Frontal cortex (tissue), 4 donors: ENCODE data around the gene RCAN2. TPM values are rescaled to one million over a fixed set of nuclear protein-coding genes. Genes with fewer than 3 reads are reported as not detected.
"Not testable (repeated sequence)": the region's sequence is repeated elsewhere in the genome, so short reads cannot be mapped to it uniquely, and the experiment has no call there.

Source experiments
- DNase-seq, 2 donors: peaks; one replicate each; pipeline ENCODE4 v3.0.0; 2012; ENCODE audit warnings: low spot score in 2 of 2
- FAIRE-seq: peaks from 2 replicates; lab custom pipeline; 2012; peaks lifted over from hg19 to GRCh38; lab: Jason Lieb, UNC
- total RNA-seq: library from RNA; depleted of rRNA; stranded (reverse); fragments of >200 nt; gene quantifications from one replicate; pipeline ENCODE4 v1.2.3, GENCODE V29; 2014
- donor health status: control.
- donor health status: control.
- donor health status: control.

The RCAN2 gene
- total RNA-seq, 1 donor from 2014 or later, result 15.1 TPM

DNA sequence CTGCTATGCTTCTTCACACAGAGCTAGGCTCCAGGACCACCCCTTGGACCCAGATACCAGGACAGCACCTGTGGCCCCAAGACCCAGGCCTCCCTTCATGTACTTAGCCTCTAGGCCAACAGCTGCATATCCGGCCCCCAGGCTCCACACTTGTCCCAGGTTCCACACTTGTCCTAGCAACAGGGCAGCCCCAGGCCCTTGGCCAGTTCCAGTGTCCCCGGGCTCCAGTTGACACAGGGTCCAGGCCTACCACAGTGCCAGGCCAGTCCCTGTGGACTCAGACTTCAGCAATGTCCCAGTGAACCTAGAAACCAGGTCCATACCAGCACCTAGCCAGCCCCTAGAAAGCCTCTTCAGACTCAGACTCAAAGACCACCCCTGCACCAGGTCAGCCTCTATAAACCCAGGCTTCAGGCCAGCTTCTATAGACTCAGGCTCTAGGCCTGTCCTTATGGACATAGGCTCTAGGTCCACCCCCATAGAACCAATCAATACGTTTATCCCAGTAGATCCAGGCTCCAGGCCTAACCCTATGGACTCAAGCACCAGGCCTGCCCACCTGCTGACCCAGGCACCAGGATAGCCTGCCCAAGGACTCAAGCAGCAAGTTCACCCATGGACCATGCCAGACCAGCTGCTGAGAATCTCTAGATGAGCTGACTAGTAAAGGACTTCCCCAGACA is 46.3 kb downstream of the RCAN2 start:
- no peak for FAIRE-seq
- DNase-seq, result no peak

DNA sequence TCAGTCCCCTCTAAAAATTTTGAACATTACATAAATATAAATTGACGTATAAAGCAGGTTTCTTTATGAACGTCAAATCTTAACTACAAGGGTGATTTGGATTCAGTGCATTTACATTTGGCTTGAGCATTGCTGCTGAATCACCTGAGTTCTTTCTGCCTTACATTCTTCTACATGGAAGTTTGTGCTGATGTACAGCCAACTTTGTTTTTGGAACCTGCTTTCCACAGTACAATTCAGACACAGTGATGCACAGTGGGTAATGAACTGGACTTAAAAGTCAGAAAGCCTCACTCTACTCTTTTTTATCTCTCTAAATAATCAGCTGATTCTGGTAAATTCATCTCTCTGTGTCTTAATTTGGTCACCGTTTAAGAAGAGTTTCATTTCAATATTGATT is 47.6 kb downstream of the RCAN2 start:
- no peak for FAIRE-seq

DNA sequence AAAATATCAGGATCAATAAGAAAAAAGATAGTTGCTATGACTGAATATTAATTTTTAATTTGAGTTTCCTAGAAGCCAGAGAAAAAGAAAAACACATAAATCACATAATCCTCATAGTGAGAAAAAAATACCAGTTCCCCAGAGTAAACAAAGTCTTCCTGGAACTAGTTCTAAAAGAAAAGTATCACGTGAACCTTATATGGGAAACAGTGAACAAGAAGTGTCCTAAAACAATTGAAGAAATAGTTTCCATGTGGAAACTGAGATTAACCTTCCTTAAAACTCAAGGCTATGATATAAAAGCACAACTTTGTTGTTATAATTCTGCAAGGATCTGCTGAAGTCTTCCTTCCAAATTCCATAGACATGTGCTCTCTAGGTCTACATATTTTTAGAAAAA is 50.6 kb downstream of the RCAN2 start:
- DNase-seq (no peak), FAIRE-seq (no peak)

More for the DNA sequence above, 47.6 kb downstream of the RCAN2 start:
- no peak for DNase-seq

DNA sequence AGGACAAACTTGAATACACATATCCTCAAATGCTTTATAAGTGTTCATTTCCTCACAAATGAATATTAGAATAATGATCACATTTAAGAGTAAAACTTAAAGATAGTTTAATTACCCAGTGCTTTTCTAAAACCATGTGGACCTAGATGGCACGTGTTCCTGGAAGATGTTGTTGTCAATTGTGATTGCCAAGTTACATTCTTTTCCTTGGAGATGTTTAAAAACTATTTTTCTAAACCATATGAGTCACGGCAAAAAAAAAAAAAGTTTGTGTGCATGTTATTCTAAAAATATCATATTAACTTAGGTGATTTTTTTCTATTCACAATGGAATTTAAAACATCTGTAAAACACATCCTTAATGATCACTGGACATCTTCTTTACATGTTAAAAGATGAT is 51.1 kb downstream of the RCAN2 start:
- no peak for DNase-seq
- FAIRE-seq, result no peak

DNA sequence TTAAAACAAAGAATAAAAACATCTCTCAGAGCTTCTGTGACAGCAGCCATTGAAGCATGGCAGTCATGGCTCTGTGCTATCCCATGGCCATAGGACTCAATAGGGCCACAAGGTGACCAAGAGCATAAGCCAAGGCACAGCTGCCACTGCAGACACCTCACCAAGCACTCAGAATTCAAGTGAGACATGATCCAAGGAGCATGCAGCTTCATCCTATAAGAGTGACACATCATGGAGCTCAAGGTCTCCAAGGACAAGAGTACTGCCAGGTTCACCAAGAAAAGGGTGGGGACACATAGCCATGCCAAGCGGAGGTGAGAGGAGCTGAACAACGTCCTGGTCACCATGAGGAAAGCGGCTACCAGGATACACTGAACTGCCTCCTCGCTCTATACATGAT is 53.0 kb downstream of the RCAN2 start:
- FAIRE-seq (no peak), DNase-seq (no peak)

DNA sequence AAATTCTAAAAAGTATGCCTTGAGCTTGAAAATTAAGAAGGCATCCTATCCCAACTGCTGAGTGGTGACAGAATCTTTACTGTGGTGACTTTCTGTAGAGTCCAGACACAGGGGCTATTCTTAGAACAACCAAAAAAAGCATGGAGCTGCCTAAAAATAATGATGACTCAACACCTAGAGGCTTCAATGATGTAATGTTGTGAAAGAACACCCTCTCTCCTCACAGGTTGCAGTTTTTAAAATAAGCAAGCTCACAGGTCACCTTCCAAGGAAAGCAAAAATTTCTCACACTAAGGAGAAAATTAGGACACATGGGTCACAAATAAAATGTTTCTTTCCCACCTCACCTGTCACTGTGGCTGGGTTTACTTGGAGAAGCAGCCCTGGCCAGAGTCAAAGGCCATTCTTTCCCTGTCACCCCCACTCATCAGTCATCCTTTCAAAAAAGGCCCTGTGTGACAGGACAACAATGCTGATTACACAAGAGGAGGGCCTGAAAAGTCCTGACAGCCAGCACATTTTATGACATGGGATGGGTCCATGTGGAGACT is 53.5 kb downstream of the RCAN2 start:
- peak in 1 of 2 donors; percentile 16 for DNase-seq
- FAIRE-seq, result no peak

DNA sequence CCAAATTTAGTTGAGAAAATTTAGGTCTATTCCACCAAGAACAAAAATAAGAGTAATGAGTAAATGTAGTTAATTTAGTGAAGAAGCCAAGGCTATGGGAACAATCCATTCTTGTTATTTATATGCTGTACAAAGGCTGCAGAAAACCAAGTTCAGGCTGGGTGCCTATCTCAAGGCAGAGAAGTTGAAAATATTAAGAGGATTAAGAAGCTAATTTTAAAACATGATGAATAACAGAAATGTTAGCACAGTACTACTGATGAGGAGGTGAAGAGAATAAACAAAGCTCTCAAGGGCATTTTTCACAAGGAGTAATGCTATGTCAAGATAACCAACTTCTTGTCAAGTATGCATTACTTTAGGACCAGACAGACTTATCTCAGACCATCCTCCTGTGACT is 68.6 kb downstream of the RCAN2 start:
- DNase-seq (no peak), FAIRE-seq (no peak)

DNA sequence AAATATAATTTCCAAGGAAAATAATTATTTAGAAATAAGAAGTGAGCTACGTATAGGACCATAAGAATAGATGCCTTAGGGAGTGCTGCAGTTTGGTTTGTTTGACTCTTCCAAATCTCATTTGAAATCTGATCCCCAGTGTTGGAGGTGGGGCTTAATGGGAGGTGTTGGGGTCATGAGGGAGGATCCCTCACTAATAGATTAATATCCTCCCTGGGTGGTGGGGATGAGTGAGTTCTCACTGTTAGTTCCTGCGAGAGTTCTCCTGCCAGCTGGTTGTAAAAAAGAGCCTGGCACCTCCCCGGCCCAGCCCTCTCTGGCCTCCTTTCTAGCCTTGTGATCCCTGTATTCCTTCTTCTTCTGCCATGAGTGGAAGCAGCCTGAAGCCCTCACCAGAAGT is 69.3 kb downstream of the RCAN2 start:
- FAIRE-seq, result no peak
- DNase-seq, result no peak

DNA sequence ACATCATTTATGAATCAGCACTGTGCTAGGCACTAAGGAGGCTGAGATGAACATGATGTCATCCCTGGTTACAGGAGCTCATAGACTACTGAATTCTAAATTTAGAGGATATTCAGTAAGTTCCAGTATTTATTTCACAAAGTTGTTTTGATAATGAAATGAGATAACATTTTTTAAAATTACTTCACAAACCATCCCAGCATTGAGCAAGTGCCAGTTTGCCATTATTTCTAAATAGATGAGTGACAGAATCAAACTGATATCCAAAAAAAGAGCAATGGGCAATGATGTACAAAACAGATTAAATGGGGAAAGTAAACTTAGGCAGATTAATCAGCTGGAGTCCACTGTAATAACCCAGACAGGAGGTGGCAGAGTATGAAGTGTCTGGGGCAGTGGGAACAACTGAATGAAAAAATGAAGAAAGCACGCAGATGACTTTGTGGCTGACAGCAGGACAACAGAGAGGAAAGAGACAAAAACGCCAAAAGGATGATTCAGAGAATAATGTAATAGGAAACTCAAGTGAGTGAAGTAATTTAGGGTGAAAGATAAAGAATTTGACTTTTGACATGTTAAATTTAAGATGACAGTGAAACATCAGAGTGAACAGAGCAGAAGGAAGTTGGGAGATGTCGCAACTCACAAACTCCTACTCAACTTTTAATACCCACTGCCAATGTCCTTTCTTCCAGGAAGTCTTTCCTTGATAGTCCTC is 70.2 kb downstream of the RCAN2 start:
- DNase-seq, result no peak

DNA sequence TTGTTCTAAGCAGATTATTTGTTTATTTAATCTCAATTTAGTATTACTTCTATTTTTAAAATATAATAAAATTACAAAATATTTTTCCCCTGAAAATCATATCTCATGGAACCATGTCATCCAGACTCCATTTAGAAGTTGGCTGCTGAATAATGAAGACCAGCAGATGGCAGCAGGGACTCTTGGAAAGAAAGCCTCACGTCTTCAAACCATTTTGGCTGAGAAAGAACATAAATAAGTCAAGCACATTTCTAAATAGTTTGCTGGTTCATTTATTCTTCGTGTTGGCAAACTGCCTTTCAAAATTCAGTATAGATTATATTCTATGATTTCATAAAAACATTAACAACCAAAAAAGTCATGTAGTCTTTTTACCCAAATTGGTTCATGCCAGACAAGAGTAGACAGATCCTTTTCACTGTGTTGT is 71.7 kb downstream of the RCAN2 start:
- FAIRE-seq (peak; percentile 99), DNase-seq (peak in 1 of 2 donors; percentile 46)

More for the DNA sequence above, 70.2 kb downstream of the RCAN2 start:
- FAIRE-seq, result no peak

DNA sequence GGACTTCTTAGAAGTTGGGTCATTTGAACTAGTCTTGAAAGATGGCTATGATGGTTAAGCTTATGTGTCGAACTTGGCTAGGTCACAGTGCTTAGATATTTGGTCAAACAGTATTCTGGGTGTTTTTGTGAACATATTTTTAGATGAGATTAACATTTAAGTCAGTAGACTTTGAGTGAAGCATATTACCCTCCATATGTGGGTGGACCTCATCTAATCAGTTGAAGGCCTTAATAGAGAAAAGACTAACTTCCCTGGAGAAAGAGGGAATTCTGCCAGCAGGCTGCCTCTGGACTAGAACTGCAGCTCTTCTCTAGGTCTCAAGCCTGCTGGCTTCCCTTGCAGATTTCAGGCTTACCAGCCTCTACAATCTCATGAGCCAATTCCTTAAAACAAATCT is 76.9 kb downstream of the RCAN2 start:
- DNase-seq, result no peak
- FAIRE-seq, result no peak

DNA sequence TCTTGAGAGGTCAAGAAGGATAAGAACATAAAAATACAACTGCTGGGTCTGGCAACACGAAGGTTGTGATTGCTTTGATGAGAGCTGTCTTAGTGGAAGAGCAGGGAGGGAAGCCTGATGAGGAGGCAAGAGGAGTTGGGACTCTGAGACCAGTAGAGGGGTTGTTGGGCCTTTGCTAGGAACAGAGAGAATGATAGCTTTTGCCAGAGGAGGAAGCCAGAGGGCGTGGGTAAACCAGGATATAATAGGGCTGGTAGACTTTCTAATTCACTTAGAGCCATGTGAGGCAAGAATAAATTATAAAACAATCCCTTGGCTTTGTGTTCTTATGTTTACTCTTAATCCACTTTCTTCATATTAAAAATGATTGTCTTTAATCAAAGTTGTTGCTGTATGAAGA is 78.6 kb downstream of the RCAN2 start:
- FAIRE-seq (no peak), DNase-seq (no peak)

DNA sequence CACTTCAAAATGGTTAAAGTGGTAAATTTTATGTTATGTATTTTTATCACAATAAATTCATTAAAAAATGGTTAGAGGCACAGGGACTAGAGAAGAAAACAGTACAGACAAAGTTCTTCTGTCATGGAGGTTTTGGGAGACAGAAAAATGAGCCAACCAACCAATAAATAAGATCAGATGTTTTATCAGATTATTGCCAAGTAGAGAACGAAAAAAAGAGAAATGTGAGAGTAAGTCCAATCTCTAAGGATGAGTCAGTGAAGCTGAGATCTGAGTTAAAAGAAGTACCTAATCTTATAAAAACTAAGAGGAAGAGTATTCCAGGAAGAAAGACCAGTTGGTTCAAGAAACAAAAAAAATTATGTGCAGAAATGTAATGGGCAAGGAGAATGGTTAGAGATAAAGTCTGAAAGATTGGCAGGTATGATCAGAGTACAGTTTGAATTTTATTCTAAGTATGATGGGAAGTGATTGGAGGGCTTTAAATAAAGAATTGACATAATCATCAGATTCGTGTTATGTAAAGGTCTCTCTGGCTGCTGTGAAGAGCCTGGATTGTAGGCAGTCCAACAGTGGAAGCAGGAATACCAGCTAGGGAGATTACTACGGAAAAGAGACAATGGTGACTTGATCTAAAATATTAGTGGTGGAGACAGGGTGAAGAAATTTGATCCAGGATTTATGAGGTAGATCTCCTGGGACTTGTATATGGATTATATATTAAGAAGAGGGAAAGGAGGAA is 79.6 kb downstream of the RCAN2 start:
- FAIRE-seq, result no peak
- DNase-seq, result no peak

DNA sequence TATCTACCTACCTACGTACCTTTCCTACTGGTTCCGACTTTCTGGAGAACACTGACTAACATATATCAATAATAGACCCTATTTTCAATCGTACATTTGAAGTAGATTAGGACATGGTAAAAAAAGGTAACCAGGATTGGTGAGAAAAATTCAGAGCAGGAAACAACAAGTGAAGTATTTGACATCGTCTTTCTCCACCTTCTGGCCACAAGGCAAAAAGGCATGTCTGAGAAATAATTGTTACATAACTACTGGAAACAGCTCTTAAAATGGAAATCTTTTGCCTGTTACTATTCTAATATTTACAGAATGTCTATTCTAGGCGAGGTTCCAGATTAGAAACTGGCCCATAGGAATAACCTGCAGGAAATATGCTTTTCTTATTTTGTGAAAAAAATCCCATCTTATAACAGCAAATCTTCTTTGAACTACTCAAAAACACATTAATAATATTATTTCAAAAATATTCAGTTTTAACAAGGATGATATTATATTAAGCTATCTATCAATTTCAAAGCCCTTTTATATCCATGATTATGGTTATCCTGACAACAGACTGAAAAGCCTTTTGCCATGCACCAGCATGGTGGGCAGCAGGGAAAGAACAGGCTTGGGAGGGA is 80.8 kb downstream of the RCAN2 start:
- FAIRE-seq, result peak; percentile 98
- peak; percentile 63 to 66 for DNase-seq

DNA sequence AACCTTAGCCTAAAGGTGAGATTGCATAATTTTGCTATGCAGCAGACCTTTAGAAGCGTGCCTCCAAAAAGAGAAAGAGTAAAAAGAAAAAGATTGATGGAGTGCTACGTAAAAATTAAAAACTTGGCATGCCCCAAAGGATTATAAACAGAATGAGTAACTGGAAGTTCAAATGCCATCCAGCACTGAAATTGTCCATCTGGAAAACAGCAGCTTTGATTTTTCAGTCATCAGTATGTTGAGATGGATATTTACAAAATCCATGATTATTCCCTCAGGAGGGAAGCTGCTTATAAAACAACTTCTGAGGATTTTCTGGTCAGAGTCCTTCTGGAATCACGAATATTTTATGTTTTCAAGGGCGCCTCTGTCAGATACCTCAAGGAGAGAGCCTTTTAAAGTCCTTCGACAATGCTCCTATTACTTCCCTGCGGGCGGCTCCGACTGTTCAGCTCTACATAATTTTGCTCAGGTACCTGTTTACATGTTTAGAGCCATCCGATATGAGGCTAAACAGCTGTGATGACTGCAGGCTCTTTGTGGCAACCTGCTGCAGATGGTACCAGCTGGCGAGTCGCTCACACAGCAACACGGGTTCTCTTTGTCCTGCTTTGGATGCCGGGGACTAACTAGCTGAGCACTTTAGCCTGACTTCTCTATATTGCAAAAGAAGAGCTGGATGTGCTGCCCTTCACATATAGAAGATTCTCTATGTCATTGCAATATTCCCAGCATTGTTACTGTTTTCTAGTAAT is 83.3 kb downstream of the RCAN2 start:
- DNase-seq (no peak), FAIRE-seq (no peak)

DNA sequence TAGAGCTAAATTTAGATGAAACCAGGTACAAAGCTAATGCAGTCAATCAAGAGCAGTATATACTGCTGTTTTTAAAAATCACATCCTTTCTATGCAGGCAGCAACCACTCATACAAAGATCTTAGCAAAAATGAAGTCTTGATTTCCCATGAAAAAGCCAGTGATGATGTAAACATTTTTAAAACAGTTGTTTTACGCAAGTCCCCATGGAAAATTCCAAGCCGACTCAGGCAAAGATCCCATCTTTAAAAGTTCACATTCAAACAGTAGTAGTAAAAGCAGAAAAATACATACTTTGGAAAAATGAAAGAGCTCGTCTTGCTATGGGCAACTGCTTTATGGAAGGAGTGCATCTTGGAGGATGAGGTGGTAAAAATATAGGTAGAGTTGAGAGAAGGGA is 84.0 kb downstream of the RCAN2 start:
- no peak for FAIRE-seq
- no peak for DNase-seq

DNA sequence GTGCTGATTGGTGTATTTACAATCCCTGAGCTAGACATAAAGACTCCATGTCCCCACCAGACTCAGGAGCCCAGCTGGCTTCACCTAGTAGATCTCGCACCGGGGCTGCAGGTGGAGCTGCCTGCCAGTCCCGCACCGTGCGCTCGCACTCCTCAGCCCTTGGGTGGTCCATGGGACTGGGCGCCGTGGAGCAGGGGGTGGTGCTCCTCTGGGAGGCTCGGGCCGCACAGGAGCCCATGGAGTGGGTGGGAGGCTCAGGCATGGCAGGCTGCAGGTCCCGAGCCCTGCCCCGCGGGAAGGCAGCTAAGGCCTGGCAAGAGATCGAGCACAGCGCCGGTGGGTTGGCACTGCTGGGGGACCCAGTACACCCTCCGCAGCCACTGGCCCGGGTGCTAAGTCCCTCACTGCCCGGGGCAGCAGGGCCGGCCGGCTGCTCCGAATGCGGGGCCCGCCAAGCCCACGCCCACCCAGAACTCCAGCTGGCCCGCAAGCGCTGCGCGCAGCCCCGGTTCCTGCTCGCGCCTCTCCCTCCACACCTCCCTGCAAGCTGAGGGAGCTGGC is 85.5 kb downstream of the RCAN2 start:
- FAIRE-seq, DNase-seq: not testable (repeated sequence)

DNA sequence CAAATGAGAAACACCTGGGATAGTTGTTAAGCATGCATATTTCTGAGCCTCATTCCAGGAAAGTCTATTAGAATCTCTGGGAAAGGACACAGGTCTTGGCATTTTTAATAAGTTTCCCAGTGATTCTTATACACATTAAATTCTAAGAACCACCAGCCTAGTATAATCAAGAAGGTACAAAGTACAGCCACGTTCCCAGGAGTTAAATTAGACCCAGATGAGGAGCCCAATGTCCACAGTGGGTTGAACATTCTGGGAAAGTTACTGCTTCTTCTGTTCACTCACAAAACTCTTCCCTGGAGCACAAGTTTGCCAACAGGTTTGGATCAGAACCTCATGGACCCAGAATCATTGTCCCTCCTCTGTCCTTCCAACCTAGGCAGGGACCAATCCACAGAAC is 90.4 kb downstream of the RCAN2 start:
- FAIRE-seq (no peak), DNase-seq (no peak)

DNA sequence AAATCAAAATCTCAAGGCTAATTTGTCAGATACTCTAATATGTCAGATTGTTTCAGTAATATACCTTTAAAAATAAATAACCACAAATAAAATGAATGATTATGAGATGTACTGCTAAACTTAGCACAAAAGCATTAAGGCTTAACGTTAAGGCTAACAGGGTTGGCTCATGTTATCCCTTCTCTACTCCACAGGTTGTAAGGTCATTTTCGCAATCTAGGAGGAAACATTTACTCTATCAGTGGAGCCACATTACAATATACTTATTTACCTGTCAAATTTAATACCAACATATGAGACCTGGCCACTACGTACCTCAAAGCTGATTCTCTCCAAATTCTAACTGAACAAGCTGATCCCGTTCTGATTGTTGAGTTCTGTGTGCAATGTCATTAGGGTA is 95.7 kb downstream of the RCAN2 start:
- DNase-seq (no peak), FAIRE-seq (no peak)
